ENCODE results near the gene WDR54.

- TF ChIP-seq CTCF (IDR thresholded peaks at IDR 0.05; ENCODE audit: borderline replicate concordance, extremely low read depth, low read length, poor library complexity, severe bottlenecking) (no peak), EZH2 (IDR thresholded peaks at IDR 0.05; ENCODE audit: borderline replicate concordance, low read depth, low read length, severe bottlenecking) (no peak)
Measured at GRCh38 chr2:74392449-74392743, 29.1 kb upstream of the WDR54 start.

Measured in DND-41 (cell line).